Measurements from ENCODE around the gene ENO1.
"Not testable (repeated sequence)": the region's sequence is repeated elsewhere in the genome, so short reads cannot be mapped to it uniquely, and the experiment has no call there.

ENO1 gene

GRCh38 chr1:8878448-8878697, at the start of gene ENO1:
Gene ENO1, minus strand, starts transcription at chr1:8878686. Its CDS starts 3,778 bp downstream, at chr1:8874908.
- TF ChIP-seq POLR2A (IDR thresholded peaks at IDR 0.05; ENCODE audit: extremely low read depth, insufficient read length) = peak; percentile 85
- TF ChIP-seq MAX (IDR thresholded peaks at IDR 0.05; ENCODE audit: low read depth, low read length) = no peak

GRCh38 chr1:8926707-8927694, 48.5 kb upstream of the ENO1 start:
- TF ChIP-seq CTCF (IDR thresholded peaks at IDR 0.05; ENCODE audit: low read depth, low read length) = no peak
- no peak for TF ChIP-seq MYC (IDR thresholded peaks at IDR 0.05; ENCODE audit: low read depth, low read length)
- TF ChIP-seq MAX (IDR thresholded peaks at IDR 0.05; ENCODE audit: low read depth, low read length) = no peak
- TF ChIP-seq POLR2A (IDR thresholded peaks at IDR 0.05; ENCODE audit: extremely low read depth, insufficient read length) = no peak
- no peak for DNase-seq (ENCODE audit: low read depth)

More at GRCh38 chr1:8878448-8878697, at the start of gene ENO1:
- no peak for DNase-seq (ENCODE audit: low read depth)
- peak within 1 kb of the TSS; percentile 99 for H3K4me3 ChIP-seq (ENCODE audit: low read depth, low read length)

GRCh38 chr1:8925960-8926359, 47.5 kb upstream of the ENO1 start:
- TF ChIP-seq POLR2A (IDR thresholded peaks at IDR 0.05; ENCODE audit: extremely low read depth, insufficient read length) (no peak), MYC (IDR thresholded peaks at IDR 0.05; ENCODE audit: low read depth, low read length) (no peak), CTCF (IDR thresholded peaks at IDR 0.05; ENCODE audit: low read depth, low read length) (no peak), MAX (IDR thresholded peaks at IDR 0.05; ENCODE audit: low read depth, low read length) (no peak)
- no peak for DNase-seq (ENCODE audit: low read depth)
- H3K4me3 ChIP-seq (ENCODE audit: low read depth, low read length) = no peak overlapping the region

More at GRCh38 chr1:8926707-8927694, 48.5 kb upstream of the ENO1 start:
- H3K4me3 ChIP-seq (ENCODE audit: low read depth, low read length) = no peak overlapping the region

- DNase-seq (ENCODE audit: low read depth) = peak; percentile 56
- TF ChIP-seq MYC (IDR thresholded peaks at IDR 0.05; ENCODE audit: low read depth, low read length) (no peak), MAX (IDR thresholded peaks at IDR 0.05; ENCODE audit: low read depth, low read length) (no peak), CTCF (IDR thresholded peaks at IDR 0.05; ENCODE audit: low read depth, low read length) (no peak), POLR2A (IDR thresholded peaks at IDR 0.05; ENCODE audit: extremely low read depth, insufficient read length) (no peak)
- H3K4me3 ChIP-seq (ENCODE audit: low read depth, low read length) = no peak overlapping the region
These were observed 46.9 kb upstream of the ENO1 start for GRCh38 chr1:8925406-8925805.

GRCh38 chr1:8922962-8923361, 44.5 kb upstream of the ENO1 start:
- TF ChIP-seq POLR2A (IDR thresholded peaks at IDR 0.05; ENCODE audit: extremely low read depth, insufficient read length) = no peak
- TF ChIP-seq MYC (IDR thresholded peaks at IDR 0.05; ENCODE audit: low read depth, low read length) = no peak
- TF ChIP-seq CTCF (IDR thresholded peaks at IDR 0.05; ENCODE audit: low read depth, low read length) = no peak
- TF ChIP-seq MAX (IDR thresholded peaks at IDR 0.05; ENCODE audit: low read depth, low read length) = no peak
- no peak for DNase-seq (ENCODE audit: low read depth)
- no peak overlapping the region for H3K4me3 ChIP-seq (ENCODE audit: low read depth, low read length)

- not testable (repeated sequence) for DNase-seq (ENCODE audit: low read depth); H3K4me3 ChIP-seq (ENCODE audit: low read depth, low read length)
These were observed 39.0 kb upstream of the ENO1 start for GRCh38 chr1:8917536-8917935.
